NCI-H146 treated with DMSO at 0.1 percent for 48 hours (cell line): ENCODE measurements around the gene ZNF536.

Source experiments
- DNase-seq: peaks from one replicate; lab custom pipeline; 2025; ENCODE audit not compliant: unreplicated experiment; lab: John Stamatoyannopoulos, UW

The ZNF536 gene

GRCh38 chr19:30362156-30362754, 9.9 kb upstream of the ZNF536 start:
- no peak for DNase-seq

GRCh38 chr19:30363073-30363472, 9.1 kb upstream of the ZNF536 start:
- DNase-seq, result no peak

- no peak for DNase-seq
Observed at GRCh38 chr19:30364866-30365800, 7.1 kb upstream of the ZNF536 start.

GRCh38 chr19:30366282-30366681, 5.9 kb upstream of the ZNF536 start:
- no peak for DNase-seq

- DNase-seq, result no peak
Observed at GRCh38 chr19:30367006-30367405, 5.2 kb upstream of the ZNF536 start.

GRCh38 chr19:30367421-30367820, 4.8 kb upstream of the ZNF536 start:
- DNase-seq, result no peak

GRCh38 chr19:30369833-30370232, 2.4 kb upstream of the ZNF536 start:
- DNase-seq, result no peak

- DNase-seq, result no peak
Observed at GRCh38 chr19:30371161-30371836, 885 bp upstream of the ZNF536 start.

GRCh38 chr19:30373593-30373992, 1.4 kb downstream of the ZNF536 start:
- DNase-seq, result no peak

- no peak for DNase-seq
Observed at GRCh38 chr19:30374539-30374864, 2.3 kb downstream of the ZNF536 start.

GRCh38 chr19:30374865-30375552, 2.8 kb downstream of the ZNF536 start:
- no peak for DNase-seq

GRCh38 chr19:30375553-30376031, 3.4 kb downstream of the ZNF536 start:
- DNase-seq, result no peak

GRCh38 chr19:30376272-30376671, 4.1 kb downstream of the ZNF536 start:
- no peak for DNase-seq

GRCh38 chr19:30376826-30377425, 4.7 kb downstream of the ZNF536 start:
- no peak for DNase-seq

- no peak for DNase-seq
Observed at GRCh38 chr19:30378701-30379100, 6.5 kb downstream of the ZNF536 start.

- DNase-seq, result no peak
Observed at GRCh38 chr19:30379841-30380610, 7.8 kb downstream of the ZNF536 start.

GRCh38 chr19:30381366-30381765, 9.2 kb downstream of the ZNF536 start:
- DNase-seq, result no peak

GRCh38 chr19:30385174-30385573, 13.0 kb downstream of the ZNF536 start:
- no peak for DNase-seq

- DNase-seq, result no peak
Observed at GRCh38 chr19:30385666-30386065, 13.5 kb downstream of the ZNF536 start.

- DNase-seq, result no peak
Observed at GRCh38 chr19:30386551-30387143, 14.5 kb downstream of the ZNF536 start.
